Measurements from ENCODE around the gene ASB10. TPM values are rescaled to one million over a fixed set of nuclear protein-coding genes. Genes with fewer than 3 reads are reported as not detected.

ASB10 gene
- total and polyA plus RNA-seq, 2 donors (not counting 1 experiment from before 2014, with no cell fraction given), result not detected

- intact Hi-C loops (cut with micrococcal nuclease), result no loop called here
- TF ChIP-seq EZH2 (IDR thresholded peaks at IDR 0.05; ENCODE audit: borderline replicate concordance, insufficient read depth, low read depth, low read length, poor library complexity, severe bottlenecking), result no peak
- TF ChIP-seq CTCF (IDR thresholded peaks at IDR 0.05), result no peak
- ChIA-PET CTCF (interaction anchor here (1.2 kb wide), 1 partner anchor 15 kb away, joined by 3 read pairs; no protein-coding TSS in a partner anchor), POLR2A (no interaction called here)
- Histone ChIP-seq H2AFZ (ENCODE audit: insufficient read depth, low read depth, low read length, poor library complexity, severe bottlenecking) (no peak overlapping the region), H3K4me1 (ENCODE audit: control insufficient read depth in 2 of 2, insufficient read depth in 2 of 2, low read length in 2 of 2) (no peaks in the 10 kb centered on the region), H3K9me3 (ENCODE audit: control extremely low read depth in 1 of 3, control insufficient read depth in 2 of 3, insufficient read depth in 1 of 3, low read length in 2 of 3) (no peaks in the 10 kb centered on the region), H3K79me2 (ENCODE audit: control insufficient read depth, insufficient read depth, low read length) (no peaks in the 10 kb centered on the region), H4K20me1 (ENCODE audit: control insufficient read depth, insufficient read depth, low read length, poor library complexity, severe bottlenecking) (no peaks in the 10 kb centered on the region), H3K9ac (ENCODE audit: low read length) (no peak overlapping the region), H3K4me3 (ENCODE audit: control extremely low read depth in 1 of 5, extremely low read depth in 1 of 5, insufficient read depth in 1 of 5, low read depth in 2 of 5, low read length in 4 of 5) (no peak overlapping the region), H3K27ac (ENCODE audit: low read length in 2 of 2) (no peak overlapping the region), H3K36me3 (replicated peaks in 1 of 2; ENCODE audit: control extremely low read depth in 1 of 2, control insufficient read depth in 1 of 2, extremely low read depth in 1 of 2, insufficient read depth in 2 of 2, low read length in 1 of 2) (no peaks in the 10 kb centered on the region), H3K27me3 (replicated peaks in 1 of 4; ENCODE audit: control extremely low read depth in 1 of 4, control insufficient read depth in 3 of 4, insufficient read depth in 4 of 4, low read length in 3 of 4) (no peaks in the 10 kb centered on the region), H3K4me2 (replicated peaks; ENCODE audit: low read depth, low read length, poor library complexity, severe bottlenecking) (no peak overlapping the region)
- no peak for DNase-seq
- WGBS (ENCODE audit: insufficient coverage), result 95% methylated on average over 12 of the region's 18 CpGs
- ATAC-seq (ENCODE audit: low read depth), result no peak
- H3K9me3 Mint-ChIP-seq (ENCODE audit: insufficient read depth), result no peaks in the 10 kb centered on the region
- no peaks in the 10 kb centered on the region for H3K27me3 Mint-ChIP-seq
- H3K4me3 Mint-ChIP-seq, result no peak overlapping the region
- H3K4me1 Mint-ChIP-seq, result no peaks in the 10 kb centered on the region
- no peak overlapping the region for H3K27ac Mint-ChIP-seq
These were observed 47.8 kb downstream of the ASB10 start for GRCh38 chr7:151139071-151139790.

- no peak overlapping the region for H2AFZ ChIP-seq (ENCODE audit: insufficient read depth, low read depth, low read length, poor library complexity, severe bottlenecking)
- CTCF ChIA-PET, result interaction anchor here (1.2 kb wide), 1 partner anchor 14 kb away, joined by 3 read pairs; no protein-coding TSS in a partner anchor
- Mint-ChIP-seq H3K27me3 (no peaks in the 10 kb centered on the region), H3K27ac (no peak overlapping the region), H3K4me1 (no peaks in the 10 kb centered on the region), H3K4me3 (no peak overlapping the region), H3K9me3 (ENCODE audit: insufficient read depth) (no peaks in the 10 kb centered on the region)
- POLR2A ChIA-PET, result no interaction called here
- H3K4me1 ChIP-seq (ENCODE audit: control insufficient read depth in 2 of 2, insufficient read depth in 2 of 2, low read length in 2 of 2), result no peaks in the 10 kb centered on the region
- TF ChIP-seq CTCF (IDR thresholded peaks at IDR 0.05) (no peak), EZH2 (IDR thresholded peaks at IDR 0.05; ENCODE audit: borderline replicate concordance, insufficient read depth, low read depth, low read length, poor library complexity, severe bottlenecking) (no peak)
- H3K79me2 ChIP-seq (ENCODE audit: control insufficient read depth, insufficient read depth, low read length), result no peaks in the 10 kb centered on the region
- no peaks in the 10 kb centered on the region for H4K20me1 ChIP-seq (ENCODE audit: control insufficient read depth, insufficient read depth, low read length, poor library complexity, severe bottlenecking)
- no peak overlapping the region for H3K27ac ChIP-seq (ENCODE audit: low read length in 2 of 2)
- 94% methylated on average over 28 of the region's 30 CpGs for WGBS (ENCODE audit: insufficient coverage)
- no peaks in the 10 kb centered on the region for H3K36me3 ChIP-seq (replicated peaks in 1 of 2; ENCODE audit: control extremely low read depth in 1 of 2, control insufficient read depth in 1 of 2, extremely low read depth in 1 of 2, insufficient read depth in 2 of 2, low read length in 1 of 2)
- no peak overlapping the region for H3K4me3 ChIP-seq (ENCODE audit: control extremely low read depth in 1 of 5, extremely low read depth in 1 of 5, insufficient read depth in 1 of 5, low read depth in 2 of 5, low read length in 4 of 5)
- H3K9me3 ChIP-seq (ENCODE audit: control extremely low read depth in 1 of 3, control insufficient read depth in 2 of 3, insufficient read depth in 1 of 3, low read length in 2 of 3), result no peaks in the 10 kb centered on the region
- no peak overlapping the region for H3K9ac ChIP-seq (ENCODE audit: low read length)
- no peak overlapping the region for H3K4me2 ChIP-seq (replicated peaks; ENCODE audit: low read depth, low read length, poor library complexity, severe bottlenecking)
- no peaks in the 10 kb centered on the region for H3K27me3 ChIP-seq (replicated peaks in 1 of 4; ENCODE audit: control extremely low read depth in 1 of 4, control insufficient read depth in 3 of 4, insufficient read depth in 4 of 4, low read length in 3 of 4)
- intact Hi-C loops (cut with micrococcal nuclease), result no loop called here
- no peak for DNase-seq
- no peak for ATAC-seq (ENCODE audit: low read depth)
These were observed 48.7 kb downstream of the ASB10 start for GRCh38 chr7:151138153-151138851.
